ENCODE results near the gene SLC31A2. TPM values are rescaled to one million over a fixed set of nuclear protein-coding genes. Genes with fewer than 3 reads are reported as not detected.

The SLC31A2 gene, protein sequence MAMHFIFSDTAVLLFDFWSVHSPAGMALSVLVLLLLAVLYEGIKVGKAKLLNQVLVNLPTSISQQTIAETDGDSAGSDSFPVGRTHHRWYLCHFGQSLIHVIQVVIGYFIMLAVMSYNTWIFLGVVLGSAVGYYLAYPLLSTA
- total RNA-seq = 1 to 10 TPM; 8.3 to 10.0 TPM

GRCh38 chr9:113150670-113151611, at the start of gene SLC31A2:
Gene SLC31A2, plus strand, starts transcription at chr9:113151007. Its CDS starts 68 bp downstream, at chr9:113151075.

Other genes starting within 250 kb of the SLC31A2 start
- gene ZNF883, start 138.8 kb upstream of the SLC31A2 start, total RNA-seq = under 1 TPM; 0.33 to 0.69 TPM
- under 1 TPM; 0.33 to 0.34 TPM for gene ZFP37, start 94.3 kb upstream of the SLC31A2 start, total RNA-seq
- 10 to 100 TPM; 33.7 to 38.3 TPM for gene FKBP15, start 70.3 kb downstream of the SLC31A2 start, total RNA-seq
- gene SLC31A1, start 70.5 kb downstream of the SLC31A2 start, total RNA-seq = 10 to 100 TPM; 34.8 to 70.3 TPM
- 10 to 100 TPM; 22.0 to 37.3 TPM for gene CDC26, start 124.6 kb downstream of the SLC31A2 start, total RNA-seq
- gene PRPF4, start 124.7 kb downstream of the SLC31A2 start, total RNA-seq = 10 to 100 TPM; 19.6 to 49.3 TPM
- not detected for gene RNF183, start 152.4 kb downstream of the SLC31A2 start, total RNA-seq
- 1 to 10 TPM in 1 of 2 donors, under 1 TPM in 1; 1.00 to 1.7 TPM for gene WDR31, start 189.3 kb downstream of the SLC31A2 start, total RNA-seq
- under 1 TPM; 0.34 to 0.67 TPM for gene BSPRY, start 198.5 kb downstream of the SLC31A2 start, total RNA-seq
- gene HDHD3, start 226.0 kb downstream of the SLC31A2 start, total RNA-seq = 10 to 100 TPM; 17.9 to 25.0 TPM